ENCODE measurements around the gene SLC39A11. TPM values are rescaled to one million over a fixed set of nuclear protein-coding genes. Genes with fewer than 3 reads are reported as not detected.

The SLC39A11 gene
- total and polyA plus RNA-seq, 2 experiments from 2014 or later: 11.7 to 16.4 TPM

- no peaks in the 10 kb centered on the region for H3F3A ChIP-seq (ENCODE audit: insufficient read depth)
- H3K9me2 ChIP-seq (ENCODE audit: insufficient read depth): no peaks in the 10 kb centered on the region
- no peaks in the 10 kb centered on the region for H3K9me3 ChIP-seq (ENCODE audit: low read depth)
- H3K27ac ChIP-seq: no peak overlapping the region
- H4K20me1 ChIP-seq (ENCODE audit: insufficient read depth): no peaks in the 10 kb centered on the region
- WGBS, 2 experiments (ENCODE audit: low coverage in 1 of 2, low lambda C conversion rate in 2 of 2, missing lambda C conversion rate in 2 of 2): 77 to 84% methylated on average over 9 of the region's 9 CpGs
- no peak overlapping the region for H3K4me3 ChIP-seq
- TF ChIP-seq EZH2phosphoT487 (IDR thresholded peaks at IDR 0.05; ENCODE audit: insufficient read depth, low read depth) (no peak), EZH2 (IDR thresholded peaks at IDR 0.05; ENCODE audit: insufficient read depth, poor library complexity, severe bottlenecking) (no peak)
- H3K36me3 ChIP-seq (ENCODE audit: low read depth): no peaks in the 10 kb centered on the region
- H3K27me3 ChIP-seq (replicated peaks; ENCODE audit: insufficient read depth): no peaks in the 10 kb centered on the region
- H3K9ac ChIP-seq: no peak overlapping the region
- in situ Hi-C loops (cut with MboI): loop anchor here (10.0 kb wide), 1 partner anchor 62 kb away; no protein-coding TSS in a partner anchor
- no peak overlapping the region for H3K4me2 ChIP-seq (ENCODE audit: unreplicated experiment)
- DNase-seq: no peak
- no peak overlapping the region for H2AFZ ChIP-seq
- H3K79me2 ChIP-seq (ENCODE audit: insufficient read depth): no peaks in the 10 kb centered on the region
- H3K4me1 ChIP-seq (ENCODE audit: insufficient read depth): no peaks in the 10 kb centered on the region
These were observed 220.1 kb downstream of the SLC39A11 start for GRCh38 chr17:72872396-72872795.

- H3K27me3 ChIP-seq (replicated peaks; ENCODE audit: insufficient read depth): no peaks in the 10 kb centered on the region
- H3K36me3 ChIP-seq (ENCODE audit: low read depth): no peaks in the 10 kb centered on the region
- H4K20me1 ChIP-seq (ENCODE audit: insufficient read depth): no peaks in the 10 kb centered on the region
- no peak for DNase-seq
- H3K9ac ChIP-seq: no peak overlapping the region
- WGBS, 2 experiments (ENCODE audit: low coverage in 1 of 2, low lambda C conversion rate in 2 of 2, missing lambda C conversion rate in 2 of 2): 82 to 84% methylated on average over 6 of the region's 6 CpGs
- no peaks in the 10 kb centered on the region for H3K79me2 ChIP-seq (ENCODE audit: insufficient read depth)
- no peak overlapping the region for H3K4me2 ChIP-seq (ENCODE audit: unreplicated experiment)
- H3F3A ChIP-seq (ENCODE audit: insufficient read depth): no peaks in the 10 kb centered on the region
- TF ChIP-seq EZH2 (IDR thresholded peaks at IDR 0.05; ENCODE audit: insufficient read depth, poor library complexity, severe bottlenecking): no peak
- TF ChIP-seq EZH2phosphoT487 (IDR thresholded peaks at IDR 0.05; ENCODE audit: insufficient read depth, low read depth): no peak
- H3K4me1 ChIP-seq (ENCODE audit: insufficient read depth): no peaks in the 10 kb centered on the region
- no peak overlapping the region for H3K4me3 ChIP-seq
- no peak overlapping the region for H2AFZ ChIP-seq
- H3K9me2 ChIP-seq (ENCODE audit: insufficient read depth): no peaks in the 10 kb centered on the region
- in situ Hi-C loops (cut with MboI): loop anchor here (10.0 kb wide), 1 partner anchor 64 kb away; no protein-coding TSS in a partner anchor
- no peaks in the 10 kb centered on the region for H3K9me3 ChIP-seq (ENCODE audit: low read depth)
- no peak overlapping the region for H3K27ac ChIP-seq
These were observed 222.0 kb downstream of the SLC39A11 start for GRCh38 chr17:72870367-72870985.

- H2AFZ ChIP-seq: no peak overlapping the region
- H3K4me2 ChIP-seq (ENCODE audit: unreplicated experiment): no peak overlapping the region
- no peak overlapping the region for H3K27ac ChIP-seq
- no peak overlapping the region for H3K4me3 ChIP-seq
- no peaks in the 10 kb centered on the region for H3K9me3 ChIP-seq (ENCODE audit: low read depth)
- no peak for TF ChIP-seq EZH2phosphoT487 (IDR thresholded peaks at IDR 0.05; ENCODE audit: insufficient read depth, low read depth)
- WGBS, 2 experiments (ENCODE audit: low coverage in 1 of 2, low lambda C conversion rate in 2 of 2, missing lambda C conversion rate in 2 of 2): 55 to 58% methylated on average over 7 of the region's 7 CpGs
- no peaks in the 10 kb centered on the region for H3K79me2 ChIP-seq (ENCODE audit: insufficient read depth)
- H3K9ac ChIP-seq: no peak overlapping the region
- no peaks in the 10 kb centered on the region for H3K36me3 ChIP-seq (ENCODE audit: low read depth)
- H4K20me1 ChIP-seq (ENCODE audit: insufficient read depth): no peaks in the 10 kb centered on the region
- no peaks in the 10 kb centered on the region for H3F3A ChIP-seq (ENCODE audit: insufficient read depth)
- DNase-seq: no peak
- in situ Hi-C loops (cut with MboI): loop anchor here (10.0 kb wide), 1 partner anchor 65 kb away; no protein-coding TSS in a partner anchor
- no peaks in the 10 kb centered on the region for H3K9me2 ChIP-seq (ENCODE audit: insufficient read depth)
- H3K4me1 ChIP-seq (ENCODE audit: insufficient read depth): no peaks in the 10 kb centered on the region
- H3K27me3 ChIP-seq (replicated peaks; ENCODE audit: insufficient read depth): no peaks in the 10 kb centered on the region
These were observed 222.9 kb downstream of the SLC39A11 start for GRCh38 chr17:72869630-72870029.

- TF ChIP-seq EZH2 (IDR thresholded peaks at IDR 0.05; ENCODE audit: insufficient read depth, poor library complexity, severe bottlenecking) (no peak), EZH2phosphoT487 (IDR thresholded peaks at IDR 0.05; ENCODE audit: insufficient read depth, low read depth) (no peak)
- Histone ChIP-seq H3K4me1 (ENCODE audit: insufficient read depth) (no peaks in the 10 kb centered on the region), H3K9me2 (ENCODE audit: insufficient read depth) (no peaks in the 10 kb centered on the region), H3K36me3 (ENCODE audit: low read depth) (no peaks in the 10 kb centered on the region), H3F3A (ENCODE audit: insufficient read depth) (no peaks in the 10 kb centered on the region), H3K27ac (no peak overlapping the region), H3K27me3 (replicated peaks; ENCODE audit: insufficient read depth) (no peaks in the 10 kb centered on the region), H3K4me3 (no peak overlapping the region), H4K20me1 (ENCODE audit: insufficient read depth) (no peaks in the 10 kb centered on the region), H3K9ac (no peak overlapping the region), H3K9me3 (ENCODE audit: low read depth) (no peaks in the 10 kb centered on the region), H3K79me2 (ENCODE audit: insufficient read depth) (no peaks in the 10 kb centered on the region), H2AFZ (no peak overlapping the region), H3K4me2 (ENCODE audit: unreplicated experiment) (no peak overlapping the region)
- DNase-seq: no peak
- 82 to 89% methylated on average over 8 of the region's 8 CpGs for WGBS, 2 experiments (ENCODE audit: low coverage in 1 of 2, low lambda C conversion rate in 2 of 2, missing lambda C conversion rate in 2 of 2)
- in situ Hi-C loops (cut with MboI): no loop called here
These were observed 226.5 kb downstream of the SLC39A11 start for GRCh38 chr17:72865954-72866353.

Measured in GM23248 (cell line).